Germinal center (tissue), 1 donor: ENCODE results near the gene KIAA1755.
"Not testable (repeated sequence)": the region's sequence is repeated elsewhere in the genome, so short reads cannot be mapped to it uniquely, and the experiment has no call there.

Experiments used
- DNase-seq: peaks from one replicate; pipeline ENCODE4 v3.0.0; 2012; ENCODE audit warnings: mixed read lengths, low spot score

KIAA1755 gene

GRCh38 chr20:38290829-38291814, 30.6 kb upstream of the KIAA1755 start:
- no peak for DNase-seq

GRCh38 chr20:38286586-38287531, 26.3 kb upstream of the KIAA1755 start:
- DNase-seq = no peak

GRCh38 chr20:38284893-38285444, 24.4 kb upstream of the KIAA1755 start:
- DNase-seq = no peak

- DNase-seq = not testable (repeated sequence)
These were observed 23.6 kb upstream of the KIAA1755 start for GRCh38 chr20:38284066-38284650.

- no peak for DNase-seq
These were observed 22.7 kb upstream of the KIAA1755 start for GRCh38 chr20:38283236-38283635.

- DNase-seq = not testable (repeated sequence)
These were observed 20.8 kb upstream of the KIAA1755 start for GRCh38 chr20:38281176-38281915.

GRCh38 chr20:38278763-38279162, 18.2 kb upstream of the KIAA1755 start:
- no peak for DNase-seq

- DNase-seq = no peak
These were observed 17.6 kb upstream of the KIAA1755 start for GRCh38 chr20:38278131-38278530.

- DNase-seq = no peak
These were observed 17.2 kb upstream of the KIAA1755 start for GRCh38 chr20:38277691-38278090.

GRCh38 chr20:38277285-38277684, 16.8 kb upstream of the KIAA1755 start:
- DNase-seq = no peak

GRCh38 chr20:38275815-38276550, 15.4 kb upstream of the KIAA1755 start:
- DNase-seq = no peak

- no peak for DNase-seq
These were observed 12.4 kb upstream of the KIAA1755 start for GRCh38 chr20:38272961-38273360.

- no peak for DNase-seq
These were observed 11.9 kb upstream of the KIAA1755 start for GRCh38 chr20:38272398-38272797.

- DNase-seq = no peak
These were observed 11.1 kb upstream of the KIAA1755 start for GRCh38 chr20:38271608-38272120.

GRCh38 chr20:38270869-38271605, 10.5 kb upstream of the KIAA1755 start:
- no peak for DNase-seq

- no peak for DNase-seq
These were observed 9.2 kb upstream of the KIAA1755 start for GRCh38 chr20:38269715-38270114.

GRCh38 chr20:38269040-38269439, 8.5 kb upstream of the KIAA1755 start:
- DNase-seq = no peak

GRCh38 chr20:38267901-38268514, 7.5 kb upstream of the KIAA1755 start:
- DNase-seq = no peak

GRCh38 chr20:38267296-38267695, 6.8 kb upstream of the KIAA1755 start:
- DNase-seq = no peak
